ENCODE data around the gene KCNE3. TPM values are rescaled to one million over a fixed set of nuclear protein-coding genes. Genes with fewer than 3 reads are reported as not detected.

KCNE3 gene
- polyA plus RNA-seq, 1 donor (not counting 4 experiments of a cell fraction or from before 2014, with no cell fraction given): not detected

GRCh38 chr11:74480688-74481417, 13.5 kb upstream of the KCNE3 start:
- no peaks in the 10 kb centered on the region for H3K36me3 ChIP-seq (ENCODE audit: control insufficient read depth in 2 of 2, extremely low read depth in 1 of 2, insufficient read depth in 2 of 2, low read length in 2 of 2)
- H3K27ac ChIP-seq (ENCODE audit: control insufficient read depth, insufficient read depth, low read length): no peak overlapping the region
- no peak overlapping the region for H3K4me2 ChIP-seq (ENCODE audit: control insufficient read depth, extremely low read depth, insufficient read depth, low read depth, low read length)
- H3K79me2 ChIP-seq (ENCODE audit: control insufficient read depth, insufficient read depth, low read length): no peaks in the 10 kb centered on the region
- no peak for DNase-seq (ENCODE audit: low read depth, low spot score)
- no peak for FAIRE-seq
- TF ChIP-seq EZH2 (IDR thresholded peaks at IDR 0.05; ENCODE audit: low read length) (no peak), CTCF (optimal IDR thresholded peaks at IDR 0.05 in 1 of 3, IDR thresholded peaks at IDR 0.05 in 1 of 3, conservative IDR thresholded peaks at IDR 0.05 in 1 of 3; ENCODE audit: extremely low read depth in 1 of 3, insufficient read depth in 2 of 3, low read length in 3 of 3) (no peak)
- dilution Hi-C loops (cut with MboI; ENCODE audit: extremely low pct_ligation_motif_present, low sequenced_read_pairs): no loop called here
- no peak overlapping the region for H3K9ac ChIP-seq (ENCODE audit: control insufficient read depth, extremely low read depth, insufficient read depth, low read length)
- no peaks in the 10 kb centered on the region for H3K9me1 ChIP-seq (ENCODE audit: control insufficient read depth, extremely low read depth, insufficient read depth, low read length)
- H2AFZ ChIP-seq (ENCODE audit: control insufficient read depth, low read length): no peak overlapping the region
- H3K4me1 ChIP-seq (ENCODE audit: control insufficient read depth, extremely low read depth, insufficient read depth, low read length): no peaks in the 10 kb centered on the region
- no peaks in the 10 kb centered on the region for H3K9me3 ChIP-seq (ENCODE audit: control insufficient read depth, low read depth, low read length)
- H3K27me3 ChIP-seq (ENCODE audit: control insufficient read depth, extremely low read depth, insufficient read depth, low read length): no peaks in the 10 kb centered on the region
- H4K20me1 ChIP-seq (ENCODE audit: control insufficient read depth, extremely low read depth, insufficient read depth, low read length): no peaks in the 10 kb centered on the region
- H3K4me3 ChIP-seq (ENCODE audit: control insufficient read depth in 2 of 3, extremely low read depth in 1 of 3, insufficient read depth in 2 of 3, low read depth in 1 of 3, low read length in 3 of 3): no peak overlapping the region

GRCh38 chr11:74479732-74480123, 12.4 kb upstream of the KCNE3 start:
- no peak overlapping the region for H3K4me2 ChIP-seq (ENCODE audit: control insufficient read depth, extremely low read depth, insufficient read depth, low read depth, low read length)
- TF ChIP-seq CTCF (optimal IDR thresholded peaks at IDR 0.05 in 1 of 3, IDR thresholded peaks at IDR 0.05 in 1 of 3, conservative IDR thresholded peaks at IDR 0.05 in 1 of 3; ENCODE audit: extremely low read depth in 1 of 3, insufficient read depth in 2 of 3, low read length in 3 of 3) (no peak), EZH2 (IDR thresholded peaks at IDR 0.05; ENCODE audit: low read length) (no peak)
- H3K27ac ChIP-seq (ENCODE audit: control insufficient read depth, insufficient read depth, low read length): no peak overlapping the region
- H3K27me3 ChIP-seq (ENCODE audit: control insufficient read depth, extremely low read depth, insufficient read depth, low read length): no peaks in the 10 kb centered on the region
- H3K9ac ChIP-seq (ENCODE audit: control insufficient read depth, extremely low read depth, insufficient read depth, low read length): no peak overlapping the region
- no peaks in the 10 kb centered on the region for H3K36me3 ChIP-seq (ENCODE audit: control insufficient read depth in 2 of 2, extremely low read depth in 1 of 2, insufficient read depth in 2 of 2, low read length in 2 of 2)
- no peaks in the 10 kb centered on the region for H3K4me1 ChIP-seq (ENCODE audit: control insufficient read depth, extremely low read depth, insufficient read depth, low read length)
- H4K20me1 ChIP-seq (ENCODE audit: control insufficient read depth, extremely low read depth, insufficient read depth, low read length): no peaks in the 10 kb centered on the region
- H3K79me2 ChIP-seq (ENCODE audit: control insufficient read depth, insufficient read depth, low read length): no peaks in the 10 kb centered on the region
- no peak for FAIRE-seq
- H3K4me3 ChIP-seq (ENCODE audit: control insufficient read depth in 2 of 3, extremely low read depth in 1 of 3, insufficient read depth in 2 of 3, low read depth in 1 of 3, low read length in 3 of 3): no peak overlapping the region
- H2AFZ ChIP-seq (ENCODE audit: control insufficient read depth, low read length): no peak overlapping the region
- no peaks in the 10 kb centered on the region for H3K9me3 ChIP-seq (ENCODE audit: control insufficient read depth, low read depth, low read length)
- no peaks in the 10 kb centered on the region for H3K9me1 ChIP-seq (ENCODE audit: control insufficient read depth, extremely low read depth, insufficient read depth, low read length)
- dilution Hi-C loops (cut with MboI; ENCODE audit: extremely low pct_ligation_motif_present, low sequenced_read_pairs): no loop called here
- no peak for DNase-seq (ENCODE audit: low read depth, low spot score)

All from keratinocyte (primary cell).